Peyer's patch (tissue), 4 donors: ENCODE measurements around the gene DPP4.

Experiments used
- POLR2A ChIP-seq, 2 donors: fragments of 450-650 bp; IDR thresholded peaks; one replicate each; pipeline ENCODE4 v1.5.1; 2017; ENCODE audit warnings: antibody characterized with exemption in 2 of 2, mild to moderate bottlenecking in 2 of 2, moderate library complexity in 2 of 2
- TF ChIP-seq, protein P1 (sequence below), 6 experiments: fragments of 450-650 bp in 4 of 6; fragments of 200-600 bp in 2 of 6; sonication (generic) in 1 of 6; IDR thresholded peaks; one replicate each; pipeline ENCODE4 v1.5.1; 2017 to 2019; ENCODE audit warnings: antibody characterized with exemption in 6 of 6, mild to moderate bottlenecking in 3 of 6, moderate library complexity in 1 of 6

- TF ChIP-seq, protein P1, sequence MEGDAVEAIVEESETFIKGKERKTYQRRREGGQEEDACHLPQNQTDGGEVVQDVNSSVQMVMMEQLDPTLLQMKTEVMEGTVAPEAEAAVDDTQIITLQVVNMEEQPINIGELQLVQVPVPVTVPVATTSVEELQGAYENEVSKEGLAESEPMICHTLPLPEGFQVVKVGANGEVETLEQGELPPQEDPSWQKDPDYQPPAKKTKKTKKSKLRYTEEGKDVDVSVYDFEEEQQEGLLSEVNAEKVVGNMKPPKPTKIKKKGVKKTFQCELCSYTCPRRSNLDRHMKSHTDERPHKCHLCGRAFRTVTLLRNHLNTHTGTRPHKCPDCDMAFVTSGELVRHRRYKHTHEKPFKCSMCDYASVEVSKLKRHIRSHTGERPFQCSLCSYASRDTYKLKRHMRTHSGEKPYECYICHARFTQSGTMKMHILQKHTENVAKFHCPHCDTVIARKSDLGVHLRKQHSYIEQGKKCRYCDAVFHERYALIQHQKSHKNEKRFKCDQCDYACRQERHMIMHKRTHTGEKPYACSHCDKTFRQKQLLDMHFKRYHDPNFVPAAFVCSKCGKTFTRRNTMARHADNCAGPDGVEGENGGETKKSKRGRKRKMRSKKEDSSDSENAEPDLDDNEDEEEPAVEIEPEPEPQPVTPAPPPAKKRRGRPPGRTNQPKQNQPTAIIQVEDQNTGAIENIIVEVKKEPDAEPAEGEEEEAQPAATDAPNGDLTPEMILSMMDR (IDR thresholded peaks at IDR 0.05): no peak
- no peak for TF ChIP-seq POLR2A (IDR thresholded peaks at IDR 0.05)
Measured at GRCh38 chr2:162099836-162100235, 25.8 kb upstream of the DPP4 start.
